GM23248 (cell line): Measurements from ENCODE around the gene ADAMTSL1.

Experiments
- EZH2 ChIP-seq: fragments of 200-600 bp; sonication (generic); IDR thresholded peaks from 2 replicates; pipeline ENCODE4 v1.6.1; 2018; ENCODE audit warnings: antibody characterized with exemption, mild to moderate bottlenecking; ENCODE audit not compliant: insufficient read depth, poor library complexity, severe bottlenecking
- EZH2phosphoT487 ChIP-seq: fragments of 200-600 bp; sonication (generic); IDR thresholded peaks from 2 replicates; pipeline ENCODE4 v1.6.1; 2018; ENCODE audit warnings: antibody characterized with exemption, moderate library complexity, mild to moderate bottlenecking, low read depth; ENCODE audit not compliant: insufficient read depth

DNA sequence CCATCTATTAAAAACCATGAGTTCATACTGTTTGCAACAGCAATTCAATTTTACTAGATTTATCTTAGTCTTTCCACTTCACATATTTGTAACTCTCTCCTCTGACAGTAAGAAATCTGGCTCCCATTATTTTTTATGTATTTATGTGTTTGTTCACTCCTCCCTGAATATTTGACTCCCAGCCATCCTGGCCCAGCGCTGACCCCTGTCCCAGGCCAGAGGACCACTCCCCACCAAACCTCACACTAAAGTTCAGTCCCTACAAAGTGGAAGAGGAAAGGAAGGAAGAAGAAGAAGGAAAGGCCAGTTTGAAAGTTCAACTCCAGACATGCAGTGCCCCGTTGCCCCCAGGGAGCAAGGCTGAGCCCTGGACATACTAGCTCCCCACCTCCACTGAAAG, 271.8 kb downstream of the ADAMTSL1 start:
- TF ChIP-seq EZH2 (no peak), EZH2phosphoT487 (no peak)
